GM21447 (cell line): Measurements from ENCODE around the gene PPFIA2.
"Not testable (repeated sequence)": the region's sequence is repeated elsewhere in the genome, so short reads cannot be mapped to it uniquely, and the experiment has no call there.

Source experiments
- ATAC-seq: cut with Tn5 transposase; IDR thresholded peaks from one replicate; pipeline ENCODE4 v1.9.1; 2021; ENCODE audit not compliant: unreplicated experiment

The PPFIA2 gene

GRCh38 chr12:81670759-81671158 lies 88.4 kb downstream of the PPFIA2 start:
- ATAC-seq: no peak

- ATAC-seq: no peak
These were observed 90.7 kb downstream of the PPFIA2 start for GRCh38 chr12:81668475-81668874.

GRCh38 chr12:81659310-81659709 lies 99.8 kb downstream of the PPFIA2 start:
- ATAC-seq: not testable (repeated sequence)

- ATAC-seq: no peak
These were observed 114.6 kb downstream of the PPFIA2 start for GRCh38 chr12:81644503-81644902.

GRCh38 chr12:81639196-81639595 lies 120.0 kb downstream of the PPFIA2 start:
- no peak for ATAC-seq

GRCh38 chr12:81633127-81633526 lies 126.0 kb downstream of the PPFIA2 start:
- no peak for ATAC-seq

- no peak for ATAC-seq
These were observed 131.6 kb downstream of the PPFIA2 start for GRCh38 chr12:81627336-81628189.

- ATAC-seq: no peak
These were observed 132.7 kb downstream of the PPFIA2 start for GRCh38 chr12:81626406-81626805.

GRCh38 chr12:81617915-81618314 lies 141.2 kb downstream of the PPFIA2 start:
- no peak for ATAC-seq

- ATAC-seq: no peak
These were observed 144.0 kb downstream of the PPFIA2 start for GRCh38 chr12:81615026-81615588.

GRCh38 chr12:81610955-81611889 lies 147.9 kb downstream of the PPFIA2 start:
- ATAC-seq: no peak

GRCh38 chr12:81597928-81598604 lies 161.1 kb downstream of the PPFIA2 start:
- no peak for ATAC-seq

- ATAC-seq: no peak
These were observed 162.6 kb downstream of the PPFIA2 start for GRCh38 chr12:81596558-81596957.

GRCh38 chr12:81591256-81591655 lies 167.9 kb downstream of the PPFIA2 start:
- ATAC-seq: no peak

- ATAC-seq: not testable (repeated sequence)
These were observed 168.4 kb downstream of the PPFIA2 start for GRCh38 chr12:81590703-81591102.

- ATAC-seq: no peak
These were observed 170.7 kb downstream of the PPFIA2 start for GRCh38 chr12:81588235-81589008.

- ATAC-seq: no peak
These were observed 173.4 kb downstream of the PPFIA2 start for GRCh38 chr12:81585787-81586186.

- ATAC-seq: no peak
These were observed 185.9 kb downstream of the PPFIA2 start for GRCh38 chr12:81573228-81573627.

- ATAC-seq: no peak
These were observed 186.7 kb downstream of the PPFIA2 start for GRCh38 chr12:81572411-81572810.

- ATAC-seq: no peak
These were observed 188.9 kb downstream of the PPFIA2 start for GRCh38 chr12:81570234-81570633.
